Spinal cord (tissue), 10 donors: ENCODE data around the gene CACNA1G. TPM values are rescaled to one million over a fixed set of nuclear protein-coding genes. Genes with fewer than 3 reads are reported as not detected.

Source experiments
- DNase-seq, 6 donors: peaks; one replicate each; pipeline versions ENCODE4 v3.0.0 to v3.0.0-alpha.2; 2013 to 2015; ENCODE audit warnings: low spot score in 6 of 6, low read depth in 4 of 6
- H3K27ac ChIP-seq: one replicate; pipeline ENCODE4 v1.5.1; 2013; ENCODE audit warnings: low read depth, low read length, control low read depth
- H3K27me3 ChIP-seq: one replicate; pipeline ENCODE4 v1.6.1; 2013; ENCODE audit warnings: low read length; ENCODE audit not compliant: control insufficient read depth, insufficient read depth
- H3K36me3 ChIP-seq: one replicate; pipeline ENCODE4 v1.6.1; 2013; ENCODE audit warnings: low read length; ENCODE audit not compliant: control insufficient read depth, insufficient read depth
- H3K4me1 ChIP-seq: one replicate; pipeline ENCODE4 v1.6.1; 2013; ENCODE audit warnings: low read length; ENCODE audit not compliant: control insufficient read depth, insufficient read depth
- H3K4me3 ChIP-seq: one replicate; pipeline ENCODE4 v1.5.1; 2013; ENCODE audit warnings: low read depth, low read length, control low read depth
- H3K9me3 ChIP-seq: one replicate; pipeline ENCODE4 v1.6.1; 2013; ENCODE audit warnings: low read length; ENCODE audit not compliant: control insufficient read depth, insufficient read depth
- WGBS: methylation state at CpG from one replicate; pipeline ENCODE4 v1.1.5; 2013; ENCODE audit warnings: missing lambda C conversion rate; ENCODE audit not compliant: insufficient coverage; 5-methylcytosine and 5-hydroxymethylcytosine counted together
- polyA plus RNA-seq, 2 donors: library from polyadenylated mRNA; unstranded; fragments of 120-200 nt; gene quantifications; one replicate each; pipeline ENCODE4 v1.2.1, GENCODE V29; 2013; ENCODE audit not compliant: insufficient read length in 2 of 2
- total RNA-seq, 2 donors: library from RNA; depleted of rRNA in 1 of 2; stranded (reverse); fragments of 120-200 nt in 1 of 2; fragments of >200 nt in 1 of 2; gene quantifications; one replicate each; pipeline versions ENCODE4 v1.2.3 to v1.2.4, GENCODE V29; 2013 to 2014
- donor health status: healthy.

CACNA1G gene
- total and polyA plus RNA-seq, 4 donors, result 10.6 to 37.6 (median 23.2) TPM

- H3K9me3 ChIP-seq, result no peaks in the 10 kb centered on the region
- no peak overlapping the region for H3K27ac ChIP-seq
- no peaks in the 10 kb centered on the region for H3K36me3 ChIP-seq
- no peaks in the 10 kb centered on the region for H3K27me3 ChIP-seq
- H3K4me3 ChIP-seq, result no peak overlapping the region
- H3K4me1 ChIP-seq, result no peaks in the 10 kb centered on the region
- no peak for DNase-seq
- WGBS, result 94% methylated on average over 12 of the region's 14 CpGs
Measured at GRCh38 chr17:50667259-50668024, 106.9 kb downstream of the CACNA1G start.

- H3K4me3 ChIP-seq, result no peak overlapping the region
- DNase-seq, result no peak
- H3K9me3 ChIP-seq, result no peaks in the 10 kb centered on the region
- H3K4me1 ChIP-seq, result no peaks in the 10 kb centered on the region
- H3K27me3 ChIP-seq, result no peaks in the 10 kb centered on the region
- H3K27ac ChIP-seq, result no peak overlapping the region
- no peaks in the 10 kb centered on the region for H3K36me3 ChIP-seq
- WGBS, result 45% methylated on average over 8 of the region's 8 CpGs
Measured at GRCh38 chr17:50668025-50668837, 107.7 kb downstream of the CACNA1G start.

GRCh38 chr17:50668838-50669581 is 108.5 kb downstream of the CACNA1G start:
- H3K27me3 ChIP-seq, result no peaks in the 10 kb centered on the region
- H3K4me1 ChIP-seq, result no peaks in the 10 kb centered on the region
- no peak overlapping the region for H3K27ac ChIP-seq
- WGBS, result 86% methylated on average over 6 of the region's 9 CpGs
- no peaks in the 10 kb centered on the region for H3K9me3 ChIP-seq
- H3K4me3 ChIP-seq, result no peak overlapping the region
- DNase-seq, result no peak
- no peaks in the 10 kb centered on the region for H3K36me3 ChIP-seq

- Histone ChIP-seq H3K27me3 (no peaks in the 10 kb centered on the region), H3K9me3 (no peaks in the 10 kb centered on the region), H3K36me3 (no peaks in the 10 kb centered on the region), H3K4me3 (no peak overlapping the region), H3K27ac (no peak overlapping the region), H3K4me1 (no peaks in the 10 kb centered on the region)
- no peak for DNase-seq
- WGBS, result 89% methylated on average over 1 of the region's 5 CpGs
Measured at GRCh38 chr17:50672071-50672470, 111.6 kb downstream of the CACNA1G start.

- WGBS, result 90% methylated on average over 19 of the region's 20 CpGs
- no peak for DNase-seq
- H3K27ac ChIP-seq, result no peak overlapping the region
Measured at GRCh38 chr17:50672831-50673551, 112.5 kb downstream of the CACNA1G start.

GRCh38 chr17:50675190-50675589 is 114.7 kb downstream of the CACNA1G start:
- no peak for DNase-seq
- 47% methylated on average over 3 of the region's 3 CpGs for WGBS

More at GRCh38 chr17:50672831-50673551, 112.5 kb downstream of the CACNA1G start:
- no peaks in the 10 kb centered on the region for H3K36me3 ChIP-seq
- H3K4me1 ChIP-seq, result no peaks in the 10 kb centered on the region
- no peaks in the 10 kb centered on the region for H3K27me3 ChIP-seq
- no peak overlapping the region for H3K4me3 ChIP-seq
- no peaks in the 10 kb centered on the region for H3K9me3 ChIP-seq

GRCh38 chr17:50675627-50676026 is 115.1 kb downstream of the CACNA1G start:
- Histone ChIP-seq H3K27ac (no peak overlapping the region), H3K27me3 (no peaks in the 10 kb centered on the region), H3K4me3 (no peak overlapping the region), H3K36me3 (no peaks in the 10 kb centered on the region), H3K9me3 (no peaks in the 10 kb centered on the region), H3K4me1 (no peaks in the 10 kb centered on the region)
- DNase-seq, result no peak
- 88% methylated on average over 7 of the region's 7 CpGs for WGBS

More at GRCh38 chr17:50675190-50675589, 114.7 kb downstream of the CACNA1G start:
- Histone ChIP-seq H3K4me1 (no peaks in the 10 kb centered on the region), H3K27ac (no peak overlapping the region), H3K4me3 (no peak overlapping the region), H3K27me3 (no peaks in the 10 kb centered on the region), H3K36me3 (no peaks in the 10 kb centered on the region), H3K9me3 (no peaks in the 10 kb centered on the region)

GRCh38 chr17:50676065-50676975 is 115.8 kb downstream of the CACNA1G start:
- H3K4me3 ChIP-seq, result no peak overlapping the region
- 96% methylated on average over 16 of the region's 24 CpGs for WGBS

More at GRCh38 chr17:50676065-50676975, 115.8 kb downstream of the CACNA1G start:
- Histone ChIP-seq H3K36me3 (no peaks in the 10 kb centered on the region), H3K27me3 (no peaks in the 10 kb centered on the region), H3K9me3 (no peaks in the 10 kb centered on the region), H3K27ac (no peak overlapping the region), H3K4me1 (peaks cover 5% of the 10 kb centered on the region)
- DNase-seq, result no peak
